Large intestine (tissue), 3 donors: ENCODE data around the gene TRAF4. TPM values are rescaled to one million over a fixed set of nuclear protein-coding genes. Genes with fewer than 3 reads are reported as not detected.
"Not testable (repeated sequence)": the region's sequence is repeated elsewhere in the genome, so short reads cannot be mapped to it uniquely, and the experiment has no call there.

Experiments
- DNase-seq, 2 donors: peaks; one replicate each; pipeline versions ENCODE4 v3.0.0 to v3.0.0-alpha.2; 2013
- H3K27ac ChIP-seq: one replicate; pipeline ENCODE4 v1.5.1; 2013; ENCODE audit warnings: low read length
- H3K27me3 ChIP-seq: 2 replicates; pipeline ENCODE4 v1.6.1; 2013; ENCODE audit warnings: low read length; ENCODE audit not compliant: control insufficient read depth, insufficient read depth
- H3K36me3 ChIP-seq: 2 replicates; pipeline ENCODE4 v1.6.1; 2013; ENCODE audit warnings: low read length; ENCODE audit not compliant: control insufficient read depth, insufficient read depth
- H3K4me1 ChIP-seq: one replicate; pipeline ENCODE4 v1.6.1; 2013; ENCODE audit warnings: low read length; ENCODE audit not compliant: control insufficient read depth, insufficient read depth
- H3K4me3 ChIP-seq: one replicate; pipeline ENCODE4 v1.5.1; 2013; ENCODE audit warnings: low read length
- H3K9me3 ChIP-seq: one replicate; pipeline ENCODE4 v1.6.1; 2013; ENCODE audit warnings: mild to moderate bottlenecking, low read depth, low read length, moderate library complexity; ENCODE audit not compliant: control insufficient read depth
- WGBS: methylation state at CpG from one replicate; pipeline ENCODE4 v1.1.5; 2013; ENCODE audit warnings: low lambda C conversion rate; ENCODE audit not compliant: insufficient coverage; 5-methylcytosine and 5-hydroxymethylcytosine counted together
- polyA plus RNA-seq: library from polyadenylated mRNA; unstranded; fragments of 120-200 nt; gene quantifications from one replicate; pipeline ENCODE4 v1.2.1, GENCODE V29; 2013

The TRAF4 gene
- polyA plus RNA-seq, 1 donor = 91.8 TPM

DNA sequence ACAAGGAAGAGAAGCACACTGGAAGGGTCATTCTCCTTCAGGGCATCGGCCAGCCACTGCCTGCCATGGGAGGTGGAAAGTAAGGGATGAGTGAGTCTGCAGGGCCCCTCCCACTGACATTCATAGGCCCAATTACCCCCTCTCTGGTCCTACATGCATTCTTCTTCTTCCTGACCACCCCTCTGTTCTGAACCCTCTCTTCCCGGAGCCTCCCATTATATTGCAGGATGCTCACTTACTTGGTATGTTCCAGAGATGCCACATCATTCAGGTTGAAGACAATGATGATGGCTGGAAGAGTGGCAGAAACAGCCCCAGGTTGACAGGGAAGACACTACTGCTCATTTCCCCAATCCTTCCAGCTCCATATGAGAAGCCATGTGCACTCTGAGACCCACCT lies 28.6 kb upstream of the TRAF4 start:
- Histone ChIP-seq H3K27me3 (peaks cover 7% of the 10 kb centered on the region), H3K36me3 (peaks cover 24% of the 10 kb centered on the region), H3K27ac (no peak overlapping the region), H3K4me3 (no peak overlapping the region), H3K9me3 (peaks cover 12% of the 10 kb centered on the region), H3K4me1 (peaks cover 34% of the 10 kb centered on the region)
- DNase-seq = no peak
- whole genome bisulfite sequencing = no CpG with 5 or more reads among the region's 2 CpGs

DNA sequence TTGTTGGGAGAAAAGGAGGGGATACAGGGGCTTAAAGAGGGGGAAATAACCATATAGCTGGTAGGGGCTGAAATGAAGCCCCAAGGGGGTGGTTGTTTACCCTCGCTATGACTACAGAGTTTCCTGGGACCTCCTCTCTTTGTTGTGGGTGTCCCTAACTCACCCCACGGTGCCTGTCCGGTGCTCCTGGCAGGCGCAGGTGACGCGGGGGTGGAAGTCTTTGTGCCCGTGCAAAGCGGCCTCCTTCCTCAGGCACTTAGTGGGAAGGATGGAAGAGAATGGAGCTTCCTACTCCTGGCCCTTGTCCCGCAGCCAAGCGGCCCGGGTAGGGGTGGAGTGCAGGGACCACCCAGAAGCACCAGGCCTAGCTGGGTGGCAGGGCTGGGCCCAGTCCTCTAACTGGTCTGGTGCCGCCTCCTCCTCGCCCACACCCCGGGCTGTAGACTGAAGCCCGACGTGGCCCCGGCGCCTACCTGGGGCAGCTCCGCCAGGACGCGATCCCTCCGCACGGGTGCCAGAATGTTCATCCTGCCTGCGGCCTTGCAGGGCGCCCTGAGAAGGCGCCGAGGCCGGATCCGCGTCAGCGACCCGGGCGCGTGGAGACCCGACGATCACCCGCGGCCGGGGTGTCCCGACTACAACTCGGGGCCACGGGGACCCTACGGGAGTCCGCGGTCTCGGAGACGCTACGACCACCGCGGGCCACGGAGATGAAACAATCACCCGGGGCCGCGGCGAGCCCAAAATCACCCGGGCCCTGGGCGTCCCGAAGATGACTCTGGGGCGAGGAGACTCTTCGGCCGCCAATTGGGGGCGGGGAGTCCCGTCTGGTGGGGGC lies 26.9 kb upstream of the TRAF4 start:
- peak overlapping the region; percentile 60 for H3K27ac ChIP-seq
- H3K27me3 ChIP-seq = peaks cover 7% of the 10 kb centered on the region
- peaks cover 30% of the 10 kb centered on the region for H3K4me1 ChIP-seq
- peaks cover 35% of the 10 kb centered on the region for H3K36me3 ChIP-seq
- H3K9me3 ChIP-seq = peaks cover 9% of the 10 kb centered on the region
- DNase-seq = peak in 1 of 2 donors; percentile 65
- WGBS = no CpG with 5 or more reads among the region's 63 CpGs
- peak overlapping the region; percentile 73 for H3K4me3 ChIP-seq

DNA sequence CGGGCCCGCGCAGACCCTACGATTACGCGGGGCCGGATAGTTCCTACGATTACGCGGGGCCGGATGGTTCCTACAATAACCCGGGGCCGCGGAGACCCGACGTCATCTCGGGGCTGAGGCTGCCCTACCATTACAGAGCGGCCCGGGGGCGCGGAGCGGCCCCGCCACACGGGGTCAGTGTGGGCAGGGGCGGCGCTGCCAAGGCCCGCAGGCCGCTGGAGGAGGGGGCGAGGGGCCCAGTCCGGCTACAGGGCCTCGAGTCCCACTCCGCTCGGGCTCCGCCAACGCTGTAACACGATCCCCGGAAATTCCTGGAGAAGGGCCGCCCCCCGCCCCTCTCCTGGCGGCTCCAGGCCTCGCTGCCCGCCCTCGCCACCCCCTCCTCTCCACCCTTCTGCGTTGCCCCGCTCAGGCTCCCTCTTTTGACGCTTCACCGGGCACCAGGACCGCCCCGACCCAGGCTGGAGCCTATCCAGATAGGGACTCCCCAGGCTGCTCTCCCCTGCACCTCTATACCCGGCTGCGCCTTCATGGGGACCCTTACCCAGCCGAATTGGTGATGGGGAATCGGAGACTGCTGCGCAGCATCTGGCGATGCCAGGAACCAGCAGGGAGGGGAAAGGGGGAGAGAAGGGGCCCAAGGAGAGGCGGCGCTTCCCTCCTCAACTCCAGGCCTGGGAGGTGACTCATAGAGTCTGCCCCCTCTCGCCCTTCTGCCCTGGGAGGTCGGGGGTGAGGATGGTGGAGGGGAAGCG lies 26.1 kb upstream of the TRAF4 start, which contains the start of gene RAB34:
TSS of gene RAB34 (minus strand) at position 291 of the 755 bp plus-strand sequence. CDS start 602 bp downstream, outside the sequence.
- Histone ChIP-seq H3K4me1 (peaks cover 33% of the 10 kb centered on the region), H3K27me3 (peaks cover 7% of the 10 kb centered on the region), H3K4me3 (peak within 1 kb of the TSS; percentile 73), H3K27ac (peak within 1 kb of the TSS; percentile 84), H3K36me3 (peaks cover 41% of the 10 kb centered on the region), H3K9me3 (peaks cover 6% of the 10 kb centered on the region)
- DNase-seq = peak; percentile 78 to 88
- no CpG with 5 or more reads among the region's 60 CpGs for WGBS

DNA sequence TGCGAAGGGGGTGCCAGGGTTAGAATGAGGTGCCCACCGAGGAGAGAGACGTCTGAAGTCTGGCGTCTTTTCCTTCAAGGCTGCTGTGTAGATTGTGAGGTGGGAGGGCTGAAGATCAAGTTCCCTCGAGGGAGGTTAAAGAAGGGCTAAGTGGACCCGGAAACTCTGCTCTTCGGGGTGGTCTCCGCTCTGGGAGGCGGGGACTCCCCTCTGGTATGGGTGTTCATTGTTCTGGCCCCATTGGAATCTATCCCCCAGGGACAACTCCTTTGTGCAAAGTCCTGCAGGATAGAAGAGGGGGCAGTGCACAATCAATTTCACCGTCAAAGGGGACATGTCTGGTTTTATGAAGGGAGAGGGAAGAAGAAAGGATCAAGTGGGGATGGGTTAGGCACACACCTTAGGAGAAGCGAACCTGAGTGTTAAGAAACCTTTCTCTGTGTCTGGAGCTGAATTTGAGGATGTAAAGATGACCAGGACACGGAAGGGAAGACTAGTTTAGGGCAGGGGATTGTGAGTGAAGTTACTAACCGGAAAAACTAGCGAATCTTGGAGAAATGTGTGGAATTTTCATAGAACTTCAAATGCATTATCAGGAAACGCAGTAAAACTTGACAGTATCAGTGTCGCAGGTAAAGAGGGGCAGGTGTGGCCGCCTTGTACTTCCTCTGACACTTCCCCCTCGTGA lies 25.3 kb upstream of the TRAF4 start:
- peak overlapping the region; percentile 73 for H3K4me3 ChIP-seq
- WGBS = 46% methylated on average over 6 of the region's 18 CpGs
- H3K36me3 ChIP-seq = peaks cover 46% of the 10 kb centered on the region
- peaks cover 7% of the 10 kb centered on the region for H3K27me3 ChIP-seq
- H3K27ac ChIP-seq = peak overlapping the region; percentile 84
- DNase-seq = peak in 1 of 2 donors; percentile 43
- peaks cover 6% of the 10 kb centered on the region for H3K9me3 ChIP-seq
- H3K4me1 ChIP-seq = peaks cover 39% of the 10 kb centered on the region

DNA sequence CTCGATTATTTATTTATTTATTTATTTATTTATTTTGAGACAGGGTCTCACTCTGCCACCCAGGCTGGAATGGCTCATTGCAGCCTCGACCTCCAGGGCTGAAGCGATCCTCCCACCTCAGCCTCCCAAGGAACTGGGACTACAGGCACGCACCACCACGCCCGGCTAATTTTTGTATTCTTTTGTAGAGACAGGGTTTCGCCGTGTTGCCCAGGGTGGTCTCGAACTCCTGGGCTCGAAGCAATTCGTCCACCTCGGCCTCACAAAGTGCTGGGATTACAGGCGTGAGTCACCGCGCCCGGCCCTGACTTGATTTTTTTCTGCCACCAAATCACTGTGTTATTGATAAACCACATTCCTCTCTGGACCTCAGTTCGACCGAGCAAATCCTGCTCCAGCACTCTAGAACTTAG lies 24.8 kb upstream of the TRAF4 start:
- Histone ChIP-seq H3K4me1 (peaks cover 39% of the 10 kb centered on the region), H3K27ac (peak overlapping the region; percentile 84), H3K4me3 (peak overlapping the region; percentile 88), H3K9me3 (peaks cover 6% of the 10 kb centered on the region), H3K36me3 (peaks cover 49% of the 10 kb centered on the region), H3K27me3 (peaks cover 7% of the 10 kb centered on the region)
- 0% methylated on average over 1 of the region's 18 CpGs for WGBS
- no peak for DNase-seq

DNA sequence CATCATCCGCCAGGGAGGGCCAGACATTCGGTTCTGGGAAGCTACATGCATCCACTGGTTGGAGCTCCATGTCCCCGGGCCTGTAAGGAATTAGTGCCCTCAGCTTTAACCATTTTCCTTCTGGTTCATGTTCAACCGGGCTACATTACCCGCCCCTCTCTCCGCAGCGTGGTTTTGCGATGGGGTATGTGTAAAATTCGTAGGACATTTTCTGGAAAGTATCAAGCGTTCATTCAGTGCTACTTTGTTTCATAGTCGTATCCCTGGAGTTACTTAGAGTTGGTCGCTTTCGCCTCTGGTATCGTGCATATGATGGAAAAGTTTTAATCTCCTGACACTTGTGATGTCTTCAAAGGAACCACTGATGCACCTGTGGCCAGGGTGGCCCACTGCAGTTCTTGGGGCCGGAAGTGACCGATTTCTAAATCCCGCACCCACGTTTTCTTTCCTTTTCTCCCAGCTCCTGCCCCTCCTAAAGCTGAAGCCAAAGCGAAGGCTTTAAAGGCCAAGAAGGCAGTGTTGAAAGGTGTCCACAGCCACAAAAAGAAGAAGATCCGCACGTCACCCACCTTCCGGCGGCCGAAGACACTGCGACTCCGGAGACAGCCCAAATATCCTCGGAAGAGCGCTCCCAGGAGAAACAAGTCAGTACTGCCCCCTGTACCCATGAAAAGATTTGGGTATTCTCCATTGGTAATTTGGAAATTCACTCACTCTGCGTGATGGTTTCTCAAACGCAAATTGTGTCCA lies 23.4 kb upstream of the TRAF4 start:
- H3K9me3 ChIP-seq = peaks cover 6% of the 10 kb centered on the region
- H3K4me3 ChIP-seq = peak overlapping the region; percentile 88
- H3K27ac ChIP-seq = peak overlapping the region; percentile 75
- H3K36me3 ChIP-seq = peaks cover 46% of the 10 kb centered on the region
- no CpG with 5 or more reads among the region's 30 CpGs for WGBS
- peaks cover 7% of the 10 kb centered on the region for H3K27me3 ChIP-seq
- peaks cover 48% of the 10 kb centered on the region for H3K4me1 ChIP-seq
- no peak for DNase-seq

DNA sequence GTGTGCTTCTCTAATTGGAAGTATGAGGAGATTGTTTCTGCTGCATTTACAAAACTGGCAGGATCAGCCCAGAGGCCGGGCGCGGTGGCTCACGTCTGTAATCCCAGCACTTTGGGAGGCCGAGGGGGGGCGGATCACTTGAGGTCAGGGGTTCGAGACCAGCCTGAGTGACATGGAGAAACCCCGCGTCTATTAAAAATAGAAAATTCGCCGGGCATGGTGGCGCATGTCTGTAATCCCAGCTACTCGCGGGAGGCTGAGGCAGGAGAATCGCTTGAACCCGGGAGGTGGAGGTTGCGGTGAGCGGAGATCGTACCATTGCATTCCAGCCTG lies 22.8 kb upstream of the TRAF4 start:
- Histone ChIP-seq H3K36me3 (peaks cover 41% of the 10 kb centered on the region), H3K4me3 (peak overlapping the region; percentile 88), H3K4me1 (peaks cover 52% of the 10 kb centered on the region)
- DNase-seq, H3K9me3 ChIP-seq, H3K27me3 ChIP-seq, H3K27ac ChIP-seq: not testable (repeated sequence)
- WGBS = no CpG with 5 or more reads among the region's 19 CpGs

DNA sequence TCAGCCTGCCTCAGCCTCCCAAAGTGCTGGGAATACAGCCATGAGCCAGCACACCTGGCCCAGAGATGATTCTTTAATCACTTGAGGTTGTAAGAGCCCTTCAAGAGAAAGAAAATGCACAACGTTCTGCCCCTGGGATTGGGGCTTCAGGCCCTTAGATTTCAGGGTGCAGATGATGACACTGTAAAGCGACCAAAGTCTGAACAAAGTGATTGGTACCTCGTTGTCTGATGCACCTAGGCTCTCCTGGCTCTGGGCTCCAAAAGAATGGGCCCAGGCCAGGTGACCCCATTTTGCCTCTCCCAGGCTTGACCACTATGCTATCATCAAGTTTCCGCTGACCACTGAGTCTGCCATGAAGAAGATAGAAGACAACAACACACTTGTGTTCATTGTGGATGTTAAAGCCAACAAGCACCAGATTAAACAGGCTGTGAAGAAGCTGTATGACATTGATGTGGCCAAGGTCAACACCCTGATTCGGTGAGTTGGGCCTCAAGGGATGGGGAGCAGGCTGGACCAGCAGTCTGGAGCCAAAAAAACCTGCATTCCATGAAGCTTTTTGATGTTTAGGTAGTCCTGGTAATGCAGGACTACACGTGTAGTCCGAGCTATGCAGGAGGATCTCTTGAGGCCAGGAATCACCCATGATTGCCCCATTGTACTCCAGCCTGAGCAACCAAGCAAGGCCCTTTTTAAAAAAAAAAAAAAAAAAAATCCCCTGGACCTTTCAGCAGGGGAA lies 21.2 kb upstream of the TRAF4 start:
- DNase-seq = no peak
- Histone ChIP-seq H3K4me1 (peaks cover 50% of the 10 kb centered on the region), H3K27me3 (no peaks in the 10 kb centered on the region), H3K4me3 (no peak overlapping the region), H3K27ac (no peak overlapping the region), H3K36me3 (peaks cover 41% of the 10 kb centered on the region), H3K9me3 (no peaks in the 10 kb centered on the region)
- no CpG with 5 or more reads among the region's 7 CpGs for WGBS

DNA sequence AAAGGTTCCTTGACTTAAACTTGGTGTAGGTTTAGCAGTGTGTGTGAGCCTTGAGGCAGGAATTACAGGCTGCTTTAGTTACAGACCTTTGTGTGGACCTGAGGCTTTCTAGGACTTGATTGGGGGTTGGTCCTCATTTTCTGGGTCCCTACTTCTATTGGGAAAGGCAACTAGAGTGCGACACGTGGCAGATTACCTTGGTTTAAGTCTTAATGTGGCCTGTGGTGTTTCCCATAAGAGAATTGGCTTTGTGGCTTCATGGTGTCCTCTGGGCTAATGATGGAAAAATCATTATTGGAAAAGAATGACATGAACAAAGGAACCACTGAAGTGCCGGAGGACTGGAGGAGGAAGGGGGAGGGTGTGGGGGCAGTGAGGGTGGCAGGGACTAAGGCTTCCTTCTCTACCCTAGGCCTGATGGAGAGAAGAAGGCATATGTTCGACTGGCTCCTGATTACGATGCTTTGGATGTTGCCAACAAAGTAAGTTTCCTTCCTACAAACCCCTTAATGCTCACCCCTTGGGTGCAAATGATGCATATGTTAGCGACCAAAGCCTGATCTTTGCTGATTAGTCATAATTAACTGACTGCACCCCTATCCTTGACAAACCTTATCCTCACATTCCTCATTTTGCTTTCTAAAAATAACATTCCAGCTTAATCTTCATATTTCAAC lies 20.5 kb upstream of the TRAF4 start:
- Histone ChIP-seq H3K27ac (no peak overlapping the region), H3K4me3 (no peak overlapping the region)
- no peak for DNase-seq

More for the DNA sequence above, 20.5 kb upstream of the TRAF4 start:
- 100% methylated on average over 1 of the region's 6 CpGs for WGBS
- Histone ChIP-seq H3K9me3 (no peaks in the 10 kb centered on the region), H3K36me3 (peaks cover 41% of the 10 kb centered on the region), H3K4me1 (peaks cover 45% of the 10 kb centered on the region), H3K27me3 (no peaks in the 10 kb centered on the region)
